Measurements from ENCODE around the gene SRP14.
A peak's percentile ranks its signal among the peaks of the same experiment; 100 is the strongest.
"Not testable (repeated sequence)": the region's sequence is repeated elsewhere in the genome, so short reads cannot be mapped to it uniquely, and the experiment has no call there.

SRP14 gene

DNA sequence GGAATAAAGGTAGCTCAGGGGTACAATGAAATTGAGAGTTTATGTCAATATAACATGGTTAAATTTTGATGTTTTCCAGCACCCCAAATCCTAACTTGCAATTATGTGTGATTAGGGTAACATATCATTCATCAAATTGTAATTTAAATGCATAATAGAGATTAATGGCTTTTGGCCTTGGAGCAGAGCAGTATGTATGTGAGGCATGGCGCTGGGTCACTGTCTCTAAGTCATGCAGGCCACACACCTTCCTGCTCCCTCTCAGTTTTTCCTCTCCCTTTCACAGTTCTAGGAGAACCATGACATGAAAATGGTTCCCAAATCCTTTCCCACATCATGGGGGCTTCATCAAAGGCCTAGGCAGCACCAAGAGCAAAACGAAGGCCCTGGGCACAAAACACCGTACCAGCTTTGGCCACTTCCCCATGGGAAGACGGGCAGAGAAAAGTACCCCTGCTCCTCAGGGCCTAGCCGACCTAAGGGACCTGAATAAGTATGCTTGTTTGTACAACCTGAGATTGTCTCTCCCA lies 3.9 kb upstream of the SRP14 start:
- Histone ChIP-seq H3K4me3 (ENCODE audit: low read length) (no peak overlapping the region), H3K36me3 (ENCODE audit: control insufficient read depth, insufficient read depth, low read length) (no peaks in the 10 kb centered on the region), H3K27me3 (ENCODE audit: control insufficient read depth, insufficient read depth, low read length) (no peaks in the 10 kb centered on the region), H3K4me1 (ENCODE audit: control insufficient read depth, insufficient read depth, low read length) (peaks cover 4% of the 10 kb centered on the region), H3K27ac (ENCODE audit: low read depth, low read length) (no peak overlapping the region), H3K9ac (ENCODE audit: low read length) (no peak overlapping the region)

- Histone ChIP-seq H3K4me3 (ENCODE audit: low read length) (no peak overlapping the region), H3K27ac (ENCODE audit: low read depth, low read length) (no peak overlapping the region), H3K27me3 (ENCODE audit: control insufficient read depth, insufficient read depth, low read length) (no peaks in the 10 kb centered on the region), H3K9ac (ENCODE audit: low read length) (no peak overlapping the region), H3K4me1 (ENCODE audit: control insufficient read depth, insufficient read depth, low read length) (peaks cover 5% of the 10 kb centered on the region), H3K36me3 (ENCODE audit: control insufficient read depth, insufficient read depth, low read length) (peaks cover 7% of the 10 kb centered on the region)
Measured at GRCh38 chr15:40040770-40041169, 1.8 kb upstream of the SRP14 start.

DNA sequence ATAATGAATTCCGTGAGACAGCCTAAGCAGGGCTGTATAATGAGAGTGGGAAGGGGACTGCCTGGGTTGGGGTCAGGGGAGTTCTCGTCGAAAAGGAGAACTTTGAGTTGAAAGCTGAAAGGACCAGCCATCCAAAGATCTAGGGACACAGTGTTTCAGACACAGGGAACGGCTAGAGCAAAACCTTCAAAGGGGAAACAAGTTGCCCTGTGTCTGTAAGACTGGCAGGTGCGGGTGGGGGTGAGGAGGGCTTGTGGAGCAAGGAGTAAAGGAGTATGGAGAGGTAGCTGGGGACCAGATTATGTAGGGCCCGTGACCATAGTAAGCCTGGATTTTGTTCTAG lies 1.3 kb upstream of the SRP14 start:
- peaks cover 7% of the 10 kb centered on the region for H3K36me3 ChIP-seq (ENCODE audit: control insufficient read depth, insufficient read depth, low read length)
- H3K9ac ChIP-seq (ENCODE audit: low read length), result no peak overlapping the region
- H3K4me1 ChIP-seq (ENCODE audit: control insufficient read depth, insufficient read depth, low read length), result peaks cover 5% of the 10 kb centered on the region
- no peak overlapping the region for H3K27ac ChIP-seq (ENCODE audit: low read depth, low read length)
- no peaks in the 10 kb centered on the region for H3K27me3 ChIP-seq (ENCODE audit: control insufficient read depth, insufficient read depth, low read length)
- no peak overlapping the region for H3K4me3 ChIP-seq (ENCODE audit: low read length)

GRCh38 chr15:40038275-40038637 lies 725 bp downstream of the SRP14 start:
- peak overlapping the region; percentile 80 for H3K9ac ChIP-seq (ENCODE audit: low read length)
- H3K4me3 ChIP-seq (ENCODE audit: low read length), result peak overlapping the region; percentile 85
- H3K27me3 ChIP-seq (ENCODE audit: control insufficient read depth, insufficient read depth, low read length), result no peaks in the 10 kb centered on the region
- H3K4me1 ChIP-seq (ENCODE audit: control insufficient read depth, insufficient read depth, low read length), result peaks cover 5% of the 10 kb centered on the region
- peaks cover 12% of the 10 kb centered on the region for H3K36me3 ChIP-seq (ENCODE audit: control insufficient read depth, insufficient read depth, low read length)
- peak overlapping the region; percentile 93 for H3K27ac ChIP-seq (ENCODE audit: low read depth, low read length)

DNA sequence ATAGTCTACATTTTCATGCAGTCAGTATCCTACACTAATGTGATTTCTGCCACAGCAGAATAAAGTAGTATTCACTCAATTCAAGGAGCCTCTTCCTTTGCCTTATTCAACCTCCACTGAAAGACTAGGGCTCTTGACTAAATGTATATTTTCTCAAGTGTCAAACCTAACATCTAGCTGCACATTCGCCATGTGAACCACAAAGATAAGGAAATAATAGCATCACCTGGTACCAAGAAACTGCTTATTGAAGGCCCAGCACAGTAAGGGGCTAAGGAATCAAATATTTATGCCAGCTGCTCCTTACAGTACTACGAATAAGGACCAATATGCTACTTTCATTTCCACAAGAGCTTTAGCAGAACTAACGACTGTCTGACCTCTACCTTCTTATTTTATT lies 1.3 kb downstream of the SRP14 start:
- no peak overlapping the region for H3K27ac ChIP-seq (ENCODE audit: low read depth, low read length)
- H3K4me3 ChIP-seq (ENCODE audit: low read length), result peak overlapping the region; percentile 85
- H3K4me1 ChIP-seq (ENCODE audit: control insufficient read depth, insufficient read depth, low read length), result peaks cover 5% of the 10 kb centered on the region
- no peak overlapping the region for H3K9ac ChIP-seq (ENCODE audit: low read length)
- H3K27me3 ChIP-seq (ENCODE audit: control insufficient read depth, insufficient read depth, low read length), result no peaks in the 10 kb centered on the region
- peaks cover 12% of the 10 kb centered on the region for H3K36me3 ChIP-seq (ENCODE audit: control insufficient read depth, insufficient read depth, low read length)

DNA sequence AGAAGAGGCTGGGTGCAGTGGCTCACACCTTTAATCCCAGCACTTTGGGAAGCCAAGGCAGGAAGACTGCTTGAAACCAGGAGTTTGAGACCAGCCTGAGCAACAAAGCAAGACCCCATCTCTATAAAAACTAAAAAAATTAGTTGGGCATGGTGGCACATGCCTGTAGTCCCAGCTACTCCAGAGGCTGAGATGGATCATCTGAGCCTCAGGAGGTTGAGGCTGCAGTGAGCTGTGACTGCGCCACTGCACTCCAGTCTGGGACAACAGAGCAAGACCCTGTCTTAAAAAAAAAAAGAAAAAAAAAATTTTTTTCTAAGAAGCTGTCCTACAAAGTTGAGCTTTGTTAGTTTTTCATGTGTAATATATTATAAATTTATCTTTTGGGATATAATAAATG lies 3.8 kb downstream of the SRP14 start:
- peaks cover 17% of the 10 kb centered on the region for H3K36me3 ChIP-seq (ENCODE audit: control insufficient read depth, insufficient read depth, low read length)
- not testable (repeated sequence) for H3K9ac ChIP-seq (ENCODE audit: low read length); H3K4me3 ChIP-seq (ENCODE audit: low read length); H3K27me3 ChIP-seq (ENCODE audit: control insufficient read depth, insufficient read depth, low read length); H3K27ac ChIP-seq (ENCODE audit: low read depth, low read length); H3K4me1 ChIP-seq (ENCODE audit: control insufficient read depth, insufficient read depth, low read length)

- H3K4me1 ChIP-seq (ENCODE audit: control insufficient read depth, insufficient read depth, low read length), result peaks cover 5% of the 10 kb centered on the region
Measured at GRCh38 chr15:40034186-40034946, 4.6 kb downstream of the SRP14 start.

DNA sequence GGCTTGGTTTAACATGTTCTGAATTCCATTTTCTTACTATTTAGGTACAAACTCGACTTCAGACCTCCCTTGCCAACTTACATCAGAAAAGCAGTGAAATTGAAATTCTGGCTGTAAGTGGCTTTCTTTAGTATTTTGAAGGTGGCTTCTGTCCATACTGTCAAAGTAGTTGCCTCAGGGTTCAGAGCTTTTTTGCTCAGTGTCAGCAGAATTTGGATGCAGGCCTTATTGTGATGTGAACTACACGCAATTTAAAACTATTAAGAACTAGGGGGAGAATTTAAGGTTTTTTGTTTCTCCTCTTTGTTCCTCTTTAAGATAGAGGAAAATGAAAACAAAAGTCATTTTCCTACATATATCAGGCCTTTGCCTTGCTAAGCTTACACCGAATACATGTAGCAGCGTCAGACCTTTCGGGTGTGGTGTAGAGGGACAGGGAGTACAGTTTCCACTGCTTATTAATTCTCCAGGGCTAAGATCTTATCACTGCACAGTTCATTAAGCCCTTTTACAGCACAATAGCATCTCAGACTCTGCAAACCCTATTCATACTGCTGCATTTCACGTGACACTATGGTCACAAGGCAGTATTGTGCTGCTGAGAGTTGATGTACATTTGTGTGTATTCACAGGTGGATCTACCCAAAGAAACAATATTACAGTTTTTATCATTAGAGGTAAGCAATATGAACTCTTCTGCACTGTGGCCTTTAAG lies 6.7 kb downstream of the SRP14 start:
- Histone ChIP-seq H3K9ac (ENCODE audit: low read length) (no peak overlapping the region), H3K4me3 (ENCODE audit: low read length) (no peak overlapping the region), H3K27me3 (ENCODE audit: control insufficient read depth, insufficient read depth, low read length) (no peaks in the 10 kb centered on the region), H3K27ac (ENCODE audit: low read depth, low read length) (no peak overlapping the region), H3K36me3 (ENCODE audit: control insufficient read depth, insufficient read depth, low read length) (peaks cover 23% of the 10 kb centered on the region), H3K4me1 (ENCODE audit: control insufficient read depth, insufficient read depth, low read length) (no peaks in the 10 kb centered on the region)

More at GRCh38 chr15:40034186-40034946, 4.6 kb downstream of the SRP14 start:
- Histone ChIP-seq H3K27me3 (ENCODE audit: control insufficient read depth, insufficient read depth, low read length) (no peaks in the 10 kb centered on the region), H3K36me3 (ENCODE audit: control insufficient read depth, insufficient read depth, low read length) (peaks cover 20% of the 10 kb centered on the region), H3K27ac (ENCODE audit: low read depth, low read length) (no peak overlapping the region), H3K4me3 (ENCODE audit: low read length) (no peak overlapping the region), H3K9ac (ENCODE audit: low read length) (no peak overlapping the region)

- Histone ChIP-seq H3K9ac (ENCODE audit: low read length) (no peak overlapping the region), H3K4me1 (ENCODE audit: control insufficient read depth, insufficient read depth, low read length) (no peaks in the 10 kb centered on the region), H3K36me3 (ENCODE audit: control insufficient read depth, insufficient read depth, low read length) (peaks cover 19% of the 10 kb centered on the region), H3K4me3 (ENCODE audit: low read length) (no peak overlapping the region), H3K27ac (ENCODE audit: low read depth, low read length) (no peak overlapping the region), H3K27me3 (ENCODE audit: control insufficient read depth, insufficient read depth, low read length) (no peaks in the 10 kb centered on the region)
Measured at GRCh38 chr15:40031300-40031699, 7.7 kb downstream of the SRP14 start.

DNA sequence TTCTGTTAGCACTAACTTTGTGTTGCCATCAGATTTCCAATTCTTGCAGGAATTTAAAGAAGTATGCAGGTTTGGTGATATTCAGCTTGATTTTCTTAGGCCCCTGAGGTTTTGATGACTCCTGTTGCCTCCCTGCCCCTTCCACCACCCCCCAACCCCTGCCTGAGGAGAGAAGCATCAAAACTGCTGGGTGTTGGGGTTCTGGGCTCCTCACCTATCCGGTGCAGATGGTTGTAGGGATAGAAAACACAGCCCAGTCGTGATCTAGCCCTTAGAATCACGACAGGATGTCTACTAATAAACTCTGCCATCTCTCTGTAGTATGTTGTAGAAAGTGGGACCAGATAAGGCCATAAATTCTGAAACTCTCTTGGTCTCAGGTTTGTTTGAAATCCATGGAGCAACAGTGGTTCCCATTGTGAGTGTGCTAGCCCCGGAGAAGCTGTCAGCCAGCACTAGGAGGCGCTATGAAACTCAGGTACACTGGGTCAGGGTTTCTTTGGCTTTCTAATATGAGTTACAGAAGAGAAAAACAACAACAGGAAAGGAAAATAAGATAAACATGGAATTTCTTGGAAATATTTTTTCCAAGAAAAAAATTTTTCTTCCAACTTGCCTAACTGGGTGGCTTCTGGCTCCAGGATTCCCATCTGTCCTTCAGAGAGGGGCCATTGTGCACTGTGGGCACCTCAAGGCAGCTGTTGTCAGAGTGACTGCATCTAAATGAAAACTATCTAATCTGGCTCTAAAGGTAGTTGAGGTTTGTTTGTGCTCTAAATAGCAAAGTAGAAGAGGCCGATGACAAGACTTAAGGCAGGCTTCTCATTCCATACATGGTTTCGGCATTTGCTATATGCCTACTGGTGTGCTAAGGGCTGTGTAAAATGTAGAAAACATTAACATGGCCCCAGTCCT lies 8.7 kb downstream of the SRP14 start:
- no peak overlapping the region for H3K9ac ChIP-seq (ENCODE audit: low read length)
- H3K4me1 ChIP-seq (ENCODE audit: control insufficient read depth, insufficient read depth, low read length), result no peaks in the 10 kb centered on the region
- no peak overlapping the region for H3K4me3 ChIP-seq (ENCODE audit: low read length)
- no peaks in the 10 kb centered on the region for H3K27me3 ChIP-seq (ENCODE audit: control insufficient read depth, insufficient read depth, low read length)
- no peak overlapping the region for H3K27ac ChIP-seq (ENCODE audit: low read depth, low read length)
- peaks cover 18% of the 10 kb centered on the region for H3K36me3 ChIP-seq (ENCODE audit: control insufficient read depth, insufficient read depth, low read length)

GRCh38 chr15:40028853-40029252 lies 10.1 kb downstream of the SRP14 start:
- H3K4me1 ChIP-seq (ENCODE audit: control insufficient read depth, insufficient read depth, low read length), result no peaks in the 10 kb centered on the region
- H3K9ac ChIP-seq (ENCODE audit: low read length), result no peak overlapping the region
- no peak overlapping the region for H3K4me3 ChIP-seq (ENCODE audit: low read length)
- H3K36me3 ChIP-seq (ENCODE audit: control insufficient read depth, insufficient read depth, low read length), result peaks cover 14% of the 10 kb centered on the region
- H3K27ac ChIP-seq (ENCODE audit: low read depth, low read length), result no peak overlapping the region
- no peaks in the 10 kb centered on the region for H3K27me3 ChIP-seq (ENCODE audit: control insufficient read depth, insufficient read depth, low read length)

DNA sequence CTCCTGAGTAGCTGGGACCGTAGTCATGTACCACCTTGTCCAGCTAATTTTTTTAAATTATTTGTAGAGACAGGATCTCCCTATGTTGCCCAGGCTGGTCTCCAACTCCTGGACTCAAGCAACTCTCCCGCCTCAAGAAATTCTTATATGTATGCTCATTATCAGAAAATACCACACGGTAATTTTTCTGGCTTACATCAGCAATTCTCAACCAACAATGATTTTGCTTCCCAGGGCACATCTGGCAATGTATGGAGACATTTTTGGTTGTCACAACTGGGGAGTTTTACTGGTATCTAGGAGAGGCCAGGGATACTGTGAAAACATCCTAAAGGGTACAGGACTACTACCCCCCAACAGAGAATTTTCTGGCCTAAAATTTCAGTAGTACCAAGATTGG lies 10.8 kb downstream of the SRP14 start:
- peaks cover 14% of the 10 kb centered on the region for H3K36me3 ChIP-seq (ENCODE audit: control insufficient read depth, insufficient read depth, low read length)

More for the DNA sequence above, 10.8 kb downstream of the SRP14 start:
- Histone ChIP-seq H3K4me3 (ENCODE audit: low read length) (no peak overlapping the region), H3K27me3 (ENCODE audit: control insufficient read depth, insufficient read depth, low read length) (no peaks in the 10 kb centered on the region), H3K4me1 (ENCODE audit: control insufficient read depth, insufficient read depth, low read length) (no peaks in the 10 kb centered on the region), H3K9ac (ENCODE audit: low read length) (no peak overlapping the region), H3K27ac (ENCODE audit: low read depth, low read length) (no peak overlapping the region)

Data from rectal smooth muscle tissue (tissue), 1 donor.